Measurements from ENCODE around the gene WDR70.
"Not testable (repeated sequence)": the region's sequence is repeated elsewhere in the genome, so short reads cannot be mapped to it uniquely, and the experiment has no call there.

The WDR70 gene

GRCh38 chr5:37415456-37415855, 36.3 kb downstream of the WDR70 start:
- H3K14ac ChIP-seq (ENCODE audit: low read length); H3K79me1 ChIP-seq (ENCODE audit: low read depth, low read length); H3K4ac ChIP-seq (ENCODE audit: low read length); H4K91ac ChIP-seq (ENCODE audit: low read depth, low read length, poor library complexity); H3K9ac ChIP-seq (ENCODE audit: low read depth, low read length, poor library complexity); DNase-seq (ENCODE audit: low spot score); H2BK120ac ChIP-seq (ENCODE audit: low read depth, low read length); H4K8ac ChIP-seq (ENCODE audit: low read depth, low read length); H2AFZ ChIP-seq (ENCODE audit: low read length); H3K4me1 ChIP-seq (ENCODE audit: control insufficient read depth in 2 of 2, insufficient read depth in 1 of 2, low read depth in 1 of 2, low read length in 2 of 2); H3K23ac ChIP-seq (ENCODE audit: low read depth, low read length, poor library complexity); H3K4me2 ChIP-seq (ENCODE audit: insufficient read depth, low read length, poor library complexity, severe bottlenecking); H3K9me3 ChIP-seq (replicated peaks in 1 of 2; ENCODE audit: control insufficient read depth in 2 of 2, insufficient read depth in 1 of 2, low read depth in 1 of 2, low read length in 2 of 2); H2BK12ac ChIP-seq (ENCODE audit: low read length); H3K27ac ChIP-seq (replicated peaks; ENCODE audit: low read length); H3K18ac ChIP-seq (ENCODE audit: low read length); H2AK5ac ChIP-seq (ENCODE audit: low read depth, low read length); H3K27me3 ChIP-seq (ENCODE audit: control insufficient read depth in 3 of 3, insufficient read depth in 3 of 3, low read depth in 1 of 3, low read length in 3 of 3); H2BK15ac ChIP-seq (ENCODE audit: low read length); H3K4me3 ChIP-seq (ENCODE audit: low read length in 2 of 2); H2BK5ac ChIP-seq (ENCODE audit: low read length): not testable (repeated sequence)
- no CpG with 5 or more reads among the region's 33 CpGs for WGBS, 2 donors (ENCODE audit: extremely low coverage in 2 of 2, insufficient read length in 2 of 2, insufficient replicate concordance in 1 of 2)
- H3K36me3 ChIP-seq (replicated peaks in 1 of 2; ENCODE audit: control insufficient read depth in 2 of 2, insufficient read depth in 2 of 2, low read length in 2 of 2), result peaks cover 0 to 29% of the 10 kb centered on the region in 2 donors

- no peak overlapping the region for H2BK12ac ChIP-seq (ENCODE audit: low read length)
- H3K9ac ChIP-seq (ENCODE audit: low read depth, low read length, poor library complexity), result no peak overlapping the region
- no peaks in the 10 kb centered on the region for H3K4me1 ChIP-seq (ENCODE audit: control insufficient read depth in 2 of 2, insufficient read depth in 1 of 2, low read depth in 1 of 2, low read length in 2 of 2)
- DNase-seq (ENCODE audit: low spot score), result no peak
- H4K8ac ChIP-seq (ENCODE audit: low read depth, low read length), result no peak overlapping the region
- H2AK5ac ChIP-seq (ENCODE audit: low read depth, low read length), result no peak overlapping the region
- no peak overlapping the region for H3K14ac ChIP-seq (ENCODE audit: low read length)
- no peak overlapping the region for H2BK120ac ChIP-seq (ENCODE audit: low read depth, low read length)
- H3K4me3 ChIP-seq (ENCODE audit: low read length in 2 of 2), result no peak overlapping the region
- no peak overlapping the region for H4K91ac ChIP-seq (ENCODE audit: low read depth, low read length, poor library complexity)
- no CpG with 5 or more reads among the region's 9 CpGs for whole genome bisulfite sequencing, 2 donors (ENCODE audit: extremely low coverage in 2 of 2, insufficient read length in 2 of 2, insufficient replicate concordance in 1 of 2)
- H3K4me2 ChIP-seq (ENCODE audit: insufficient read depth, low read length, poor library complexity, severe bottlenecking), result no peak overlapping the region
- H3K27me3 ChIP-seq (ENCODE audit: control insufficient read depth in 3 of 3, insufficient read depth in 3 of 3, low read depth in 1 of 3, low read length in 3 of 3), result no peaks in the 10 kb centered on the region
- no peak overlapping the region for H2BK15ac ChIP-seq (ENCODE audit: low read length)
- no peak overlapping the region for H3K23ac ChIP-seq (ENCODE audit: low read depth, low read length, poor library complexity)
- H2AFZ ChIP-seq (ENCODE audit: low read length), result no peak overlapping the region
- no peaks in the 10 kb centered on the region for H3K79me1 ChIP-seq (ENCODE audit: low read depth, low read length)
- H2BK5ac ChIP-seq (ENCODE audit: low read length), result no peak overlapping the region
- H3K4ac ChIP-seq (ENCODE audit: low read length), result no peak overlapping the region
- peaks cover 0 to 26% of the 10 kb centered on the region in 2 donors for H3K36me3 ChIP-seq (replicated peaks in 1 of 2; ENCODE audit: control insufficient read depth in 2 of 2, insufficient read depth in 2 of 2, low read length in 2 of 2)
- no peaks in the 10 kb centered on the region for H3K9me3 ChIP-seq (replicated peaks in 1 of 2; ENCODE audit: control insufficient read depth in 2 of 2, insufficient read depth in 1 of 2, low read depth in 1 of 2, low read length in 2 of 2)
- H3K27ac ChIP-seq (replicated peaks; ENCODE audit: low read length), result no peak overlapping the region
- no peak overlapping the region for H3K18ac ChIP-seq (ENCODE audit: low read length)
Observed at GRCh38 chr5:37417347-37417746, 38.2 kb downstream of the WDR70 start.

- no peak overlapping the region for H2BK12ac ChIP-seq (ENCODE audit: low read length)
- no CpG with 5 or more reads among the region's 8 CpGs for WGBS, 2 donors (ENCODE audit: extremely low coverage in 2 of 2, insufficient read length in 2 of 2, insufficient replicate concordance in 1 of 2)
- H3K27ac ChIP-seq (replicated peaks; ENCODE audit: low read length), result no peak overlapping the region
- no peak overlapping the region for H2AK5ac ChIP-seq (ENCODE audit: low read depth, low read length)
- H3K18ac ChIP-seq (ENCODE audit: low read length), result no peak overlapping the region
- H3K14ac ChIP-seq (ENCODE audit: low read length), result no peak overlapping the region
- H3K27me3 ChIP-seq (ENCODE audit: control insufficient read depth in 3 of 3, insufficient read depth in 3 of 3, low read depth in 1 of 3, low read length in 3 of 3), result no peaks in the 10 kb centered on the region
- H3K9me3 ChIP-seq (replicated peaks in 1 of 2; ENCODE audit: control insufficient read depth in 2 of 2, insufficient read depth in 1 of 2, low read depth in 1 of 2, low read length in 2 of 2), result no peaks in the 10 kb centered on the region
- no peak overlapping the region for H2BK15ac ChIP-seq (ENCODE audit: low read length)
- no peaks in the 10 kb centered on the region for H3K4me1 ChIP-seq (ENCODE audit: control insufficient read depth in 2 of 2, insufficient read depth in 1 of 2, low read depth in 1 of 2, low read length in 2 of 2)
- no peak overlapping the region for H2BK5ac ChIP-seq (ENCODE audit: low read length)
- no peak overlapping the region for H2AFZ ChIP-seq (ENCODE audit: low read length)
- H3K79me1 ChIP-seq (ENCODE audit: low read depth, low read length), result no peaks in the 10 kb centered on the region
- no peak overlapping the region for H2BK120ac ChIP-seq (ENCODE audit: low read depth, low read length)
- H3K4ac ChIP-seq (ENCODE audit: low read length), result no peak overlapping the region
- no peak overlapping the region for H3K9ac ChIP-seq (ENCODE audit: low read depth, low read length, poor library complexity)
- DNase-seq (ENCODE audit: low spot score), result no peak
- H3K36me3 ChIP-seq (replicated peaks in 1 of 2; ENCODE audit: control insufficient read depth in 2 of 2, insufficient read depth in 2 of 2, low read length in 2 of 2), result peaks cover 0 to 23% of the 10 kb centered on the region in 2 donors
- no peak overlapping the region for H4K91ac ChIP-seq (ENCODE audit: low read depth, low read length, poor library complexity)
- no peak overlapping the region for H4K8ac ChIP-seq (ENCODE audit: low read depth, low read length)
- no peak overlapping the region for H3K4me3 ChIP-seq (ENCODE audit: low read length in 2 of 2)
- no peak overlapping the region for H3K23ac ChIP-seq (ENCODE audit: low read depth, low read length, poor library complexity)
- no peak overlapping the region for H3K4me2 ChIP-seq (ENCODE audit: insufficient read depth, low read length, poor library complexity, severe bottlenecking)
Observed at GRCh38 chr5:37424441-37424840, 45.3 kb downstream of the WDR70 start.

DNA sequence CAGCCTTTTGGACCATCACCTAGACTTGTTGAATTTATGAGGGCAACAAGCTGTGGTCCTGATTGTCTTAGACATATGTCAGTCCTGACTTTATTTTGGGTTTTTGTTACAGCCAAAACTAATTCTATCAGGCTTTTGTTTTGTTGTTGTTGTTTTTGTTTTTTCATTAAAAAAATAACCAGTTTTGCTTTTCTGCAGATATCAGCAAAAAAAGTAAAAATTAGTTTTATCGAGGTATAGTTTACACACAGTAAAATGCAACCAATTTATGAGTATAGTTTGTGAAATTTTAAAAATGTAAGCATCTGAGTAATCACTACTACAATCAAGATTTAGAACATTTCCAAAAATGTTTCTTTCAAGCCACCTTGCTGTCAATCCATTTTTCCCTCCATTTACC, 48.9 kb downstream of the WDR70 start:
- Histone ChIP-seq H3K4me3 (ENCODE audit: low read length in 2 of 2) (no peak overlapping the region), H2AK5ac (ENCODE audit: low read depth, low read length) (no peak overlapping the region), H3K18ac (ENCODE audit: low read length) (no peak overlapping the region), H2BK12ac (ENCODE audit: low read length) (no peak overlapping the region), H3K4me2 (ENCODE audit: insufficient read depth, low read length, poor library complexity, severe bottlenecking) (no peak overlapping the region), H3K36me3 (replicated peaks in 1 of 2; ENCODE audit: control insufficient read depth in 2 of 2, insufficient read depth in 2 of 2, low read length in 2 of 2) (peaks cover 0 to 15% of the 10 kb centered on the region in 2 donors), H2AFZ (ENCODE audit: low read length) (no peak overlapping the region), H3K4me1 (ENCODE audit: control insufficient read depth in 2 of 2, insufficient read depth in 1 of 2, low read depth in 1 of 2, low read length in 2 of 2) (no peaks in the 10 kb centered on the region), H3K79me1 (ENCODE audit: low read depth, low read length) (no peaks in the 10 kb centered on the region), H2BK15ac (ENCODE audit: low read length) (no peak overlapping the region), H3K9ac (ENCODE audit: low read depth, low read length, poor library complexity) (no peak overlapping the region), H2BK5ac (ENCODE audit: low read length) (no peak overlapping the region), H3K9me3 (replicated peaks in 1 of 2; ENCODE audit: control insufficient read depth in 2 of 2, insufficient read depth in 1 of 2, low read depth in 1 of 2, low read length in 2 of 2) (no peaks in the 10 kb centered on the region), H3K27me3 (ENCODE audit: control insufficient read depth in 3 of 3, insufficient read depth in 3 of 3, low read depth in 1 of 3, low read length in 3 of 3) (no peaks in the 10 kb centered on the region), H2BK120ac (ENCODE audit: low read depth, low read length) (no peak overlapping the region), H3K14ac (ENCODE audit: low read length) (no peak overlapping the region), H4K91ac (ENCODE audit: low read depth, low read length, poor library complexity) (no peak overlapping the region), H3K27ac (replicated peaks; ENCODE audit: low read length) (no peak overlapping the region), H3K23ac (ENCODE audit: low read depth, low read length, poor library complexity) (no peak overlapping the region), H3K4ac (ENCODE audit: low read length) (no peak overlapping the region), H4K8ac (ENCODE audit: low read depth, low read length) (no peak overlapping the region)
- DNase-seq (ENCODE audit: low spot score), result no peak
- no CpG with 5 or more reads among the region's 1 CpG for WGBS, 2 donors (ENCODE audit: extremely low coverage in 2 of 2, insufficient read length in 2 of 2, insufficient replicate concordance in 1 of 2)

All from neuronal stem cell (in vitro differentiated cells).